Esophagus squamous epithelium (tissue), 5 donors: ENCODE measurements around the gene ADAP1. TPM values are rescaled to one million over a fixed set of nuclear protein-coding genes. Genes with fewer than 3 reads are reported as not detected.

Experiments
- DNase-seq: peaks from one replicate; lab custom pipeline; 2025; lab: John Stamatoyannopoulos, UW
- H3K27ac ChIP-seq, 4 donors: fragments of 200-600 bp; sonication (generic); one replicate each; pipeline ENCODE4 v1.5.1; 2016 to 2019; ENCODE audit warnings: mild to moderate bottlenecking in 1 of 4
- H3K27me3 ChIP-seq, 4 donors: fragments of 200-600 bp; sonication (generic); 1 replicate in 3 of 4; 2 replicates in 1 of 4; pipeline versions ENCODE4 v1.5.1 to v1.6.0; 2017 to 2021; ENCODE audit warnings: antibody characterized with exemption in 1 of 4
- H3K36me3 ChIP-seq, 3 donors: fragments of 200-600 bp; sonication (generic); one replicate each; pipeline ENCODE4 v1.5.1; 2016 to 2019
- H3K4me1 ChIP-seq, 3 donors: fragments of 200-600 bp; sonication (generic); one replicate each; pipeline ENCODE4 v1.5.1; 2017 to 2019
- H3K4me3 ChIP-seq, 4 donors: fragments of 200-600 bp; sonication (generic); 1 replicate in 3 of 4; 2 replicates in 1 of 4; pipeline ENCODE4 v1.5.1; 2016 to 2019; ENCODE audit warnings: mild to moderate bottlenecking in 2 of 4, moderate library complexity in 1 of 4
- H3K9me3 ChIP-seq, 3 donors: fragments of 200-600 bp; sonication (generic); one replicate each; pipeline ENCODE4 v1.5.1; 2016 to 2019
- CTCF ChIP-seq, 6 experiments: fragments of 450-650 bp in 4 of 6; fragments of 200-600 bp in 2 of 6; sonication (generic) in 2 of 6; IDR thresholded peaks; one replicate each; pipeline ENCODE4 v1.5.1; 2016 to 2019; ENCODE audit warnings: antibody characterized with exemption in 6 of 6, mild to moderate bottlenecking in 4 of 6, moderate library complexity in 4 of 6
- POLR2A ChIP-seq, 4 donors: fragments of 450-650 bp; IDR thresholded peaks; one replicate each; pipeline ENCODE4 v1.6.1; 2017; ENCODE audit warnings: antibody characterized with exemption in 4 of 4, mild to moderate bottlenecking in 4 of 4, moderate library complexity in 3 of 4
- WGBS, 2 donors: methylation state at CpG; one replicate each; pipeline ENCODE4 v1.1.5; 2018; 5-methylcytosine and 5-hydroxymethylcytosine counted together
- intact Hi-C: fragments of 100-400 bp; cut with DNase I; formaldehyde crosslinking; loops from one replicate; pipeline ENCODE4 v1.15.0; 2022
- total RNA-seq, 4 donors: library from RNA; depleted of rRNA; stranded (reverse); fragments of >200 nt; gene quantifications; one replicate each; pipeline ENCODE4 v1.1.0, GENCODE V29; 2016
- donor health status: DM: yes; HTN: yes; CAD: no.

Gene ADAP1
- total RNA-seq, 4 donors from 2014 or later = 6.0 to 13.7 (median 9.9) TPM

DNA sequence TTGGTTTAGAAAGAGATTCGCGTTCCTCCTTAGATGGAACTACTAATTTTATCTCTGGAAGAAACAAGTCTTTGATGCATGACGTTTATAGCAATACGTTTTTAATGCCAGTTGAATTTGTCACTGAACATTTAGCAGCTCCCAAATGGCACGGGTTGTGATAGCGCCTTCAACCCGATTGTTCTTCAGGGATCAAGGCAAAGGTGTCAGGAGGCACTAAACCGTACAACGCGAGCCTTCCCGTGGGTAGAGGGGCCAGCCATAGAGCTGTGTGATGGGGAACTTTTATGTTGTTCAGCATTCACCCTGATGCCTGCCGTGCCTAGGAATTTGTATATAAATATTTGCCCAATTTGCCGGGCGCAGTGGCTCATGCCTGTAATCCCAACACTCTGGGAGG, 74.8 kb downstream of the ADAP1 start:
- H3K36me3 ChIP-seq = peaks cover 0 to 23% (median 5%) of the 10 kb centered on the region in 3 donors
- 77 to 80% methylated on average over 12 to 13 of the region's 14 CpGs for WGBS, 2 donors
- H3K9me3 ChIP-seq = no peaks in the 10 kb centered on the region
- no peaks in the 10 kb centered on the region for H3K27me3 ChIP-seq
- no peak for DNase-seq
- intact Hi-C loops = no loop called here
- TF ChIP-seq CTCF (IDR thresholded peaks at IDR 0.05) (no peak), POLR2A (IDR thresholded peaks at IDR 0.05) (no peak)
- H3K4me3 ChIP-seq = no peak overlapping the region
- H3K4me1 ChIP-seq = peaks cover 38 to 80% (median 39%) of the 10 kb centered on the region in 3 donors
- H3K27ac ChIP-seq = peak overlapping the region in 1 of 4 donors; percentile 43

DNA sequence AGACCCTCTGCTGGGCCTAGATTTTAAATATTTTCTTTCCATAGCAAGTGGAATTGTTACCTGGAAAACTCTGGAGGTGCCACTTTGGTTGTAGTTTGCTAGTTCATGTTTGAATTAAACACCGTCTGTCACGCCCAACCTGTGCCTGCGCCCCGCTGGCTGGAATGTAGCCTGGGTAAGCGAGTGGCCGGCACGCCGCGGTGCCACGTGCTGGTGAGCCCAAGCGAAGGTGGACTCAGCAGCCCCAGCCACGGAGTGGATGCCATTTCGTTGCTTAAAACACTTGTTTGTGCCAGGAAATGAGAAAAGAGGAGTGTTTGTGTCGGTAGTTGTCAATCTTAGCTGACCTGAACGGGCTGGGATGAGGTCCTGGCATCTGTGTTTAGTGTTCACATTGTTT, 75.4 kb downstream of the ADAP1 start:
- DNase-seq = no peak
- Histone ChIP-seq H3K4me3 (no peak overlapping the region), H3K4me1 (peaks cover 32 to 80% (median 33%) of the 10 kb centered on the region in 3 donors), H3K9me3 (no peaks in the 10 kb centered on the region), H3K27ac (peak overlapping the region in 1 of 4 donors; percentile 43), H3K36me3 (peaks cover 0 to 23% (median 5%) of the 10 kb centered on the region in 3 donors), H3K27me3 (no peaks in the 10 kb centered on the region)
- 87 to 90% methylated on average over 6 to 15 of the region's 15 CpGs for WGBS, 2 donors
- intact Hi-C loops = no loop called here
- no peak for TF ChIP-seq CTCF (IDR thresholded peaks at IDR 0.05)
- TF ChIP-seq POLR2A (IDR thresholded peaks at IDR 0.05) = no peak

DNA sequence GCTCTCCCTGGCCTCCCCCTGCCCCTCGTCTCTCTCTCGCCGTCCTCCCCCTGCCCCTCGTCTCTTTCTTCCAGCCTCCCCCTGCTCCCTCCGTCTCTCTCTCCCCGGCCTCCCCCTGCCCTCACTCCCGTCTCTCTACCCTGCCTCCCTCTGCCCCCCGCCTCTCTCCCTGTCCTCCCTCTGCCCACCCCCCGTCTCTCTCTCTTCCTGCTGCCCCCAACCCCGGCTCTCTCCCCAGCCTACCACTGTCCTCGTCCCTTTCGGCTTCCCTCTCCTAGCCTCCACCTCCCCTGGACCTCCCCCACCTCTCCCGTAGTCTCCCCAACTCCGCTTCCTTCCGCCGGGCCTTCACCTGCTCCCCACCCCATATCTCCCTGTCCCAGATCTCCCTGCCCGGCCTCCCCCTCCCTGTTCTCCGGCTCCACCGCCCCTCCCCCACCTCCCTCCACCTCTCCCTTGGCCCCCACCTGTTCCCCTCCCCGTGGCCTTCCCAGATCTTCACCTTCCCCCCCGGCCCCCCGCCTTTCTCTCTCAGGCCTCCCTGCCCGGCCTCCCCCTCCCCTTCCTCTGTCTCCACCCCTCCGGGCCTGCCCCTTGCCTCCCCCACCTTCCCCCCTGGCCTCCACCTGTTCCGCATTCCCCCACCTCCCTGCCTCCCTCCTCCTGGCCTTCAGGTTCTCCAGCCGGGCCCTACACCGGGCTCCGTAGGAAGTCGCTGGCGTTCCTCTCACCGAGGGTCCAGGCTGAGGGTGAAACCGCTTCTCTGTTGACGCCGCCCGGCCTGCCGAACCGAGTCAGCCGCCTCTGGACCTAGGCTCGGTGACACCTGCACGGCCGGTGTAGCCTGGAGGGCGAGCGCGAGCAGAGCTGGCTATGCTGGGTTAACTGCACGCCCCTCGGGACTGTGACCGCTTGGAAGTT, 76.9 kb downstream of the ADAP1 start:
- peak overlapping the region; percentile 93 to 97 (median 95) for H3K27ac ChIP-seq
- H3K4me3 ChIP-seq = peak overlapping the region; percentile 82 to 97 (median 90)
- intact Hi-C loops = no loop called here
- peaks cover 4 to 28% (median 5%) of the 10 kb centered on the region in 3 donors for H3K36me3 ChIP-seq
- no peak for DNase-seq
- H3K4me1 ChIP-seq = peaks cover 23 to 79% (median 31%) of the 10 kb centered on the region in 3 donors
- no peaks in the 10 kb centered on the region for H3K27me3 ChIP-seq
- no peaks in the 10 kb centered on the region for H3K9me3 ChIP-seq
- 12 to 22% methylated on average over 22 to 27 of the region's 47 CpGs for WGBS, 2 donors
- TF ChIP-seq CTCF (IDR thresholded peaks at IDR 0.05) = no peak
- TF ChIP-seq POLR2A (IDR thresholded peaks at IDR 0.05) = no peak

DNA sequence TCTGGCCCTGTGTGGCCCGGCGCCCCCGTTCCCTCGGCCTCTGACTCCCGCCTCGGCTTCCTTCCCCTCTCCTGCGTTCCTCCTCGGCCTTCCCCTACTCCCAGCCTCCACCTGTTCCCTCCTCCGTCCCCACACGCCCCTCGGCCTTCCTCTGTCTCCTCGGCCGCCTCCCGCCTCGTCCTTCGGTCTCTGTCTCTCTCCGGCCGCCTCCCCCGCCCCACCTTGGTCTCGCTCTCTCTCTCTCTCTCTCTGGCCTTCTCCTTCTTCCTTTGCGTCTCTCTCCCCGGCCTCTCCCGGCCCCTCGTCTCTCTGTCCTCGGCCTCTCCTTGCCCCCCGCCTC, 77.5 kb downstream of the ADAP1 start:
- Histone ChIP-seq H3K9me3 (no peaks in the 10 kb centered on the region), H3K4me3 (peak overlapping the region; percentile 82 to 97 (median 90)), H3K36me3 (peaks cover 5 to 30% (median 8%) of the 10 kb centered on the region in 3 donors), H3K27me3 (no peaks in the 10 kb centered on the region), H3K4me1 (peaks cover 23 to 74% (median 31%) of the 10 kb centered on the region in 3 donors), H3K27ac (peak overlapping the region; percentile 93 to 97 (median 95))
- DNase-seq = no peak
- intact Hi-C loops = no loop called here
- TF ChIP-seq CTCF (IDR thresholded peaks at IDR 0.05) (no peak), POLR2A (IDR thresholded peaks at IDR 0.05) (no peak)
- WGBS, 2 donors = 0 to 1% methylated on average over 24 to 26 of the region's 26 CpGs
